Hematopoietic multipotent progenitor cell treated with erythropoietin and hydrocortisone succinate and interleukin-3 and kit ligand, for 8 days (in vitro differentiated cells): Measurements from ENCODE around the gene ATG7.
"Not testable (repeated sequence)": the region's sequence is repeated elsewhere in the genome, so short reads cannot be mapped to it uniquely, and the experiment has no call there.

Experiments used
- DNase-seq: peaks from one replicate; pipeline ENCODE4 v3.0.0-alpha.2; 2015

ATG7 gene

GRCh38 chr3:11514191-11514821 lies 242.1 kb downstream of the ATG7 start:
- peak; percentile 20 for DNase-seq

- no peak for DNase-seq
These were observed 245.4 kb downstream of the ATG7 start for GRCh38 chr3:11517601-11518000.

GRCh38 chr3:11521167-11521566 lies 249.0 kb downstream of the ATG7 start:
- no peak for DNase-seq

- DNase-seq: no peak
These were observed 250.2 kb downstream of the ATG7 start for GRCh38 chr3:11522398-11522715.

GRCh38 chr3:11522953-11523571 lies 250.9 kb downstream of the ATG7 start:
- no peak for DNase-seq

- no peak for DNase-seq
These were observed 251.4 kb downstream of the ATG7 start for GRCh38 chr3:11523572-11524101.

- DNase-seq: not testable (repeated sequence)
These were observed 253.9 kb downstream of the ATG7 start for GRCh38 chr3:11526121-11526520.

GRCh38 chr3:11529281-11529680 lies 257.1 kb downstream of the ATG7 start:
- no peak for DNase-seq

GRCh38 chr3:11530153-11530721 lies 258.0 kb downstream of the ATG7 start:
- no peak for DNase-seq

GRCh38 chr3:11532931-11533391 lies 260.8 kb downstream of the ATG7 start:
- DNase-seq: no peak

GRCh38 chr3:11534011-11534792 lies 262.0 kb downstream of the ATG7 start:
- DNase-seq: no peak

- DNase-seq: no peak
These were observed 262.6 kb downstream of the ATG7 start for GRCh38 chr3:11534793-11535101.

GRCh38 chr3:11535243-11535960 lies 263.2 kb downstream of the ATG7 start:
- DNase-seq: no peak

GRCh38 chr3:11536132-11536935 lies 264.1 kb downstream of the ATG7 start:
- DNase-seq: no peak

- no peak for DNase-seq
These were observed 264.9 kb downstream of the ATG7 start for GRCh38 chr3:11536936-11537612.

- no peak for DNase-seq
These were observed 266.4 kb downstream of the ATG7 start for GRCh38 chr3:11538581-11538980.

GRCh38 chr3:11539218-11539617 lies 267.0 kb downstream of the ATG7 start:
- DNase-seq: no peak

GRCh38 chr3:11539677-11540076 lies 267.5 kb downstream of the ATG7 start:
- DNase-seq: no peak

- no peak for DNase-seq
These were observed 269.4 kb downstream of the ATG7 start for GRCh38 chr3:11541321-11542303.

- no peak for DNase-seq
These were observed 270.4 kb downstream of the ATG7 start for GRCh38 chr3:11542551-11542950.
